ENCODE data around the gene FAM131C. TPM values are rescaled to one million over a fixed set of nuclear protein-coding genes. Genes with fewer than 3 reads are reported as not detected.

FAM131C gene
- total RNA-seq (2021) (7.4 and 12.3 TPM in 2 replicates), Bru-seq, nascent RNA (percentile 30 among the genes with signal in this experiment), BruChase-seq, experiment 1, labeled RNA remaining after a 2-hour chase (percentile 35 among the genes with signal in this experiment), BruChase-seq, experiment 2, labeled RNA remaining after a 6-hour chase (percentile 42 among the genes with signal in this experiment)
- long read RNA-seq, transcript FAM131C-201 (7 exons, 1,695 nt), result major isoform, 46 of 61 reads
- long read RNA-seq, partial matches to known transcripts, result 5 of 61 reads
- long read RNA-seq, other reads (novel, unspliced or antisense), result 10 of 61 reads

GRCh38 chr1:16073490-16074119, at the start of gene FAM131C:
FAM131C (minus strand) TSS chr1:16073651; CDS start chr1:16073442, 209 bp downstream.
- H3K27ac ChIP-seq, result no peak within 1 kb of the TSS
- no peaks in the 10 kb centered on the region for H4K20me1 ChIP-seq (ENCODE audit: insufficient read depth)

GRCh38 chr1:16122916-16123315, 49.5 kb upstream of the FAM131C start:
- POLR2A ChIA-PET (ENCODE audit: unreplicated experiment), result interaction anchor here (0.7 kb wide), 1 partner anchor 66 kb away, joined by 3 read pairs; no protein-coding TSS in a partner anchor
- H4K20me1 ChIP-seq (ENCODE audit: insufficient read depth), result peaks cover 18% of the 10 kb centered on the region

More at GRCh38 chr1:16073490-16074119, at the start of gene FAM131C:
- peak in 1 of 2 experiments; percentile 52 for DNase-seq
- Histone ChIP-seq H2AFZ (peak within 1 kb of the TSS; percentile 76), H3K4me3 (peak within 1 kb of the TSS; percentile 73), H3K27me3 (ENCODE audit: insufficient read depth, low read depth) (no peaks in the 10 kb centered on the region), H3K4me1 (replicated peaks; ENCODE audit: insufficient read depth) (peaks cover 36% of the 10 kb centered on the region), H3K9me2 (ENCODE audit: insufficient read depth) (no peaks in the 10 kb centered on the region), H3K36me3 (ENCODE audit: low read depth) (no peaks in the 10 kb centered on the region), H3K4me2 (peak within 1 kb of the TSS; percentile 79), H3K9me3 (ENCODE audit: insufficient read depth, low read depth) (no peaks in the 10 kb centered on the region), H3F3A (ENCODE audit: insufficient read depth, low read depth) (peaks cover 31% of the 10 kb centered on the region), H3K79me2 (ENCODE audit: low read depth) (no peaks in the 10 kb centered on the region)
- ChIA-PET POLR2A (ENCODE audit: unreplicated experiment) (interaction anchor here (0.6 kb wide), 1 partner anchor 201 kb away, joined by 6 read pairs; no protein-coding TSS in a partner anchor), CTCF (interaction anchor here (0.5 to 0.8 kb wide), 5 partner anchors 74 to 477 kb away, joined by 3 to 7 read pairs (median 3); no protein-coding TSS in a partner anchor)
- intact Hi-C loops (cut with micrococcal nuclease; ENCODE audit: unreplicated experiment), result loop anchor here (2.0 kb wide), 1 partner anchor 65 kb away; no protein-coding TSS in a partner anchor
- no TSS peak for BruUV-seq (replicated peaks)
- TF ChIP-seq CTCF (conservative IDR thresholded peaks at IDR 0.05) (0 out of 2 replicates have a peak, but pooled peaks have one; percentile 25), EZH2 (IDR thresholded peaks at IDR 0.05; ENCODE audit: low read depth) (no peak)

More at GRCh38 chr1:16122916-16123315, 49.5 kb upstream of the FAM131C start:
- CTCF ChIA-PET, result no interaction called here
- no peaks in the 10 kb centered on the region for H3K9me2 ChIP-seq (ENCODE audit: insufficient read depth)
- no peaks in the 10 kb centered on the region for H3K27me3 ChIP-seq (ENCODE audit: insufficient read depth, low read depth)
- 0 out of 2 replicates have a peak, but pooled peaks cover 7% of the 10 kb centered on the region for H3K79me2 ChIP-seq (ENCODE audit: low read depth)
- intact Hi-C loops (cut with micrococcal nuclease; ENCODE audit: unreplicated experiment), result no loop called here
- H2AFZ ChIP-seq, result no peak overlapping the region
- peaks cover 70% of the 10 kb centered on the region for H3K4me1 ChIP-seq (replicated peaks; ENCODE audit: insufficient read depth)
- H3K27ac ChIP-seq, result peak overlapping the region; percentile 61
- no TSS peak for BruUV-seq (replicated peaks)
- no peak overlapping the region for H3K4me3 ChIP-seq
- no peak for TF ChIP-seq EZH2 (IDR thresholded peaks at IDR 0.05; ENCODE audit: low read depth)
- no peak for TF ChIP-seq CTCF (conservative IDR thresholded peaks at IDR 0.05)
- H3K4me2 ChIP-seq, result peak overlapping the region; percentile 46
- DNase-seq, result peak in 1 of 2 experiments; percentile 73
- peaks cover 35% of the 10 kb centered on the region for H3K36me3 ChIP-seq (ENCODE audit: low read depth)
- no peaks in the 10 kb centered on the region for H3K9me3 ChIP-seq (ENCODE audit: insufficient read depth, low read depth)
- peaks cover 72% of the 10 kb centered on the region for H3F3A ChIP-seq (ENCODE audit: insufficient read depth, low read depth)
